K562 (cell line): ENCODE measurements around the gene RBMS3. TPM values are rescaled to one million over a fixed set of nuclear protein-coding genes. Genes with fewer than 3 reads are reported as not detected.
"Not testable (repeated sequence)": the region's sequence is repeated elsewhere in the genome, so short reads cannot be mapped to it uniquely, and the experiment has no call there.

Source experiments
- ATAC-seq: fragments of 200-7000 bp; cut with Tn5 transposase; 3 replicates; pipeline ENCODE4 v1.9.1; 2020; ENCODE audit warnings: moderate library complexity
- BruUV-seq: library from RNA; stranded (reverse); fragments of 400-500 nt; replicated peaks from 2 replicates; lab custom pipeline; 2021; lab: Mats Ljungman, UMichigan
- CTCF ChIA-PET: fragments of 300-600 bp; formaldehyde crosslinking; extraction: SDS; loops from one replicate; lab custom pipeline; 2021; ENCODE audit warnings: low intra/inter-chr PET ratio; lab: Yijun Ruan, JAX
- POLR2A ChIA-PET: fragments of 300-600, 350-650 bp; sonication (Branson Sonifier 250); formaldehyde crosslinking; extraction: SDS; loops from one replicate; lab custom pipeline; 2021; ENCODE audit warnings: antibody characterized with exemption, inconsistent platforms; lab: Yijun Ruan, JAX
- DNase-seq, 4 experiments: peaks; one replicate each; pipeline versions ENCODE4 v3.0.0 to v3.0.0-alpha.2; 2011 to 2018; ENCODE audit warnings: low spot score in 3 of 4, mixed read lengths in 3 of 4; ENCODE audit errors: extremely low read depth in 1 of 4
- FAIRE-seq: peaks from 2 replicates; lab custom pipeline; 2011; peaks lifted over from hg19 to GRCh38; lab: Jason Lieb, UNC
- H2AFZ ChIP-seq: 2 replicates; pipeline ENCODE4 v1.6.0; 2011; ENCODE audit warnings: low read depth, low read length, control low read depth, inconsistent platforms
- H3K27ac ChIP-seq: fragments of 200-600 bp; 3 replicates; pipeline ENCODE4 v1.8.0; 2011; ENCODE audit warnings: low read depth, mild to moderate bottlenecking, control low read depth, inconsistent platforms, low read length, moderate library complexity, mixed read lengths; ENCODE audit errors: extremely low read depth
- H3K27me3 ChIP-seq, 2 experiments: fragments of 300-600 bp in 1 of 2; 2 replicates in 1 of 2; 3 replicates in 1 of 2; pipeline versions ENCODE4 v1.6.0 to v1.8.0; 2011; ENCODE audit warnings: inconsistent platforms in 2 of 2, low read length in 2 of 2, mild to moderate bottlenecking in 1 of 2, mixed read lengths in 1 of 2, moderate library complexity in 1 of 2; ENCODE audit not compliant: control insufficient read depth in 2 of 2, insufficient read depth in 2 of 2
- H3K36me3 ChIP-seq: fragments of 300-600 bp; 3 replicates; pipeline ENCODE4 v1.8.0; 2011; ENCODE audit warnings: mild to moderate bottlenecking, low read length, inconsistent platforms; ENCODE audit not compliant: control insufficient read depth, insufficient read depth
- H3K4me1 ChIP-seq, 2 experiments: fragments of 200-600 bp in 1 of 2; replicated peaks in 1 of 2; 2 replicates in 1 of 2; 3 replicates in 1 of 2; pipeline versions ENCODE4 v1.5.1 to v1.8.0; 2011; ENCODE audit warnings: inconsistent platforms in 2 of 2, low read length in 2 of 2, mild to moderate bottlenecking in 1 of 2, mixed read lengths in 1 of 2, moderate library complexity in 1 of 2; ENCODE audit not compliant: control insufficient read depth in 2 of 2, insufficient read depth in 2 of 2
- H3K4me2 ChIP-seq: 2 replicates; pipeline ENCODE4 v1.6.1; 2011; ENCODE audit warnings: low read length, control low read depth, inconsistent platforms, mixed read lengths; ENCODE audit not compliant: insufficient read depth
- H3K4me3 ChIP-seq: fragments of 200-600 bp; sonication (generic), shearing (Covaris generic); 2 replicates; pipeline ENCODE4 v1.5.1; 2016; ENCODE audit warnings: control low read depth, inconsistent platforms
- H3K79me2 ChIP-seq: fragments of 200-600 bp; 3 replicates; pipeline ENCODE4 v1.8.0; 2011; ENCODE audit warnings: low read length, inconsistent platforms; ENCODE audit not compliant: control insufficient read depth, insufficient read depth
- H3K9ac ChIP-seq, 2 experiments: 2 replicates each; pipeline versions ENCODE4 v1.6.0 to v1.6.1; 2011; ENCODE audit warnings: low read depth in 2 of 2, low read length in 2 of 2, control low read depth in 1 of 2, inconsistent platforms in 1 of 2, mild to moderate bottlenecking in 1 of 2, mixed read lengths in 1 of 2; ENCODE audit not compliant: insufficient read depth in 1 of 2
- H3K9me1 ChIP-seq: one replicate; pipeline ENCODE4 v1.6.0; 2011; ENCODE audit warnings: inconsistent platforms, mild to moderate bottlenecking, low read length, moderate library complexity; ENCODE audit not compliant: control insufficient read depth, insufficient read depth
- H3K9me3 ChIP-seq: replicated peaks from 2 replicates; pipeline ENCODE4 v1.5.1; 2011; ENCODE audit warnings: low read depth, low read length, inconsistent platforms; ENCODE audit not compliant: control insufficient read depth, insufficient read depth
- H4K20me1 ChIP-seq: replicated peaks from 2 replicates; pipeline ENCODE4 v1.6.1; 2011; ENCODE audit warnings: low read length, inconsistent platforms, mixed read lengths; ENCODE audit not compliant: control insufficient read depth, insufficient read depth
- CBX5 ChIP-seq: IDR thresholded peaks from 2 replicates; pipeline ENCODE4 v1.6.1; 2014; ENCODE audit warnings: low read depth, borderline replicate concordance
- DDX20 ChIP-seq: fragments of 450-650 bp; IDR thresholded peaks from 2 replicates; pipeline ENCODE4 v1.6.1; 2016; ENCODE audit warnings: missing genetic modification characterization, low read depth, mild to moderate bottlenecking, missing compliant biosample characterization, moderate library complexity
- ETV1 ChIP-seq: fragments of 450-650 bp; conservative IDR thresholded peaks from 2 replicates; pipeline ENCODE4 v1.6.1; 2016; ENCODE audit warnings: missing genetic modification characterization, control low read depth, low read depth, missing compliant biosample characterization
- MEF2A ChIP-seq: IDR thresholded peaks from 2 replicates; pipeline ENCODE4 v1.6.1; 2011; ENCODE audit warnings: low read depth, mild to moderate bottlenecking, low read length, moderate library complexity; ENCODE audit not compliant: control insufficient read depth
- NELFE ChIP-seq: IDR thresholded peaks from 2 replicates; pipeline ENCODE4 v1.6.1; 2011; ENCODE audit warnings: mild to moderate bottlenecking; ENCODE audit not compliant: insufficient read depth, insufficient read length
- SMARCB1 ChIP-seq: IDR thresholded peaks from 2 replicates; pipeline ENCODE4 v1.6.1; 2011; ENCODE audit warnings: improper control_type of control experiment, low read depth; ENCODE audit not compliant: insufficient read length
- U2AF2 ChIP-seq: fragments of 200-400 bp; formaldehyde crosslinking; optimal IDR thresholded peaks from 2 replicates; pipeline ENCODE3; 2017; ENCODE audit warnings: low read depth, mild to moderate bottlenecking, low read length
- ZFPM2 ChIP-seq: fragments of 250-450 bp; sonication (Bioruptor Pico); IDR thresholded peaks from 2 replicates; pipeline ENCODE4 v1.5.1; 2022; ENCODE audit warnings: mild to moderate bottlenecking
- ZNF778 ChIP-seq: fragments of 450-650 bp; formaldehyde crosslinking; IDR thresholded peaks from 2 replicates; pipeline ENCODE4 v1.4.0; 2020; ENCODE audit warnings: mild to moderate bottlenecking, moderate library complexity
- ZNF780A ChIP-seq: fragments of 250-450 bp; sonication (Bioruptor Pico); IDR thresholded peaks from 2 replicates; pipeline ENCODE4 v1.5.0; 2021; ENCODE audit warnings: mild to moderate bottlenecking
- WGBS: fragments of 100-300 bp; shearing (Covaris generic); methylation state at CpG from one replicate; pipeline ENCODE4 v1.1.6; 2016; ENCODE audit warnings: low coverage, mixed read lengths; ENCODE audit not compliant: insufficient coverage; ENCODE audit errors: missing lambda C conversion rate; 5-methylcytosine and 5-hydroxymethylcytosine counted together
- in situ Hi-C: fragments of 300-500 bp; cut with MboI; formaldehyde crosslinking; loops from 4 replicates; pipeline ENCODE4 v1.15.0; 2018; ENCODE audit warnings: inconsistent platforms, mixed read lengths
- intact Hi-C: fragments of 100-400 bp; cut with micrococcal nuclease; formaldehyde crosslinking; loops from 2 replicates; pipeline ENCODE4 v1.14.2; 2022
- polyA plus RNA-seq, 8 experiments: library from polyadenylated mRNA; depleted of rRNA in 4 of 8; stranded (reverse) in 5 of 8; unstranded in 3 of 8; fragments of >200 nt; fragmentation: Nextera tagmentation in 2 of 8; fragmentation: Illumina TruSeq in 1 of 8; extraction: Ambion mirVana in 2 of 8; extraction: Trizol in 1 of 8; gene quantifications; 2 replicates each; pipeline versions ENCODE4 v1.2.1 to v1.2.3, GENCODE V29; 2011 to 2014; ENCODE audit warnings: inconsistent platforms in 1 of 8, missing spikeins in 1 of 8
- total RNA-seq, 7 experiments: library from RNA; depleted of rRNA in 6 of 7; stranded (reverse); fragments of >200 nt in 6 of 7; fragmentation: Illumina TruSeq in 2 of 7; extraction: Trizol in 2 of 7; gene quantifications; 2 replicates each; pipeline versions ENCODE4 v1.2.1 to v1.2.3, GENCODE V29; 2011 to 2021; ENCODE audit warnings: low replicate concordance in 1 of 7

The RBMS3 gene
- total and polyA plus RNA-seq, 9 of the 15 experiments (the other 6 are each of a cell fraction or from before 2014, with no cell fraction given): 0.20 TPM; not detected in 8

- Histone ChIP-seq H3K9me3 (no peaks in the 10 kb centered on the region), H3K4me3 (no peak overlapping the region), H3K4me1 (no peaks in the 10 kb centered on the region), H3K36me3 (no peaks in the 10 kb centered on the region), H3K27me3 (no peaks in the 10 kb centered on the region), H3K9me1 (no peaks in the 10 kb centered on the region), H3K79me2 (no peaks in the 10 kb centered on the region), H4K20me1 (no peaks in the 10 kb centered on the region), H3K9ac (no peak overlapping the region), H3K27ac (no peak overlapping the region), H3K4me2 (no peak overlapping the region), H2AFZ (no peak overlapping the region)
- intact Hi-C loops: no loop called here
- in situ Hi-C loops: no loop called here
- ATAC-seq (no peak), DNase-seq (no peak), FAIRE-seq (no peak)
- no TSS peak for BruUV-seq
- POLR2A ChIA-PET: no interaction called here
- TF ChIP-seq SMARCB1 (no peak), U2AF2 (no peak), ZNF778 (no peak), DDX20 (tag) (no peak), MEF2A (no peak), CBX5 (no peak)
- CTCF ChIA-PET: no interaction called here
- WGBS: 0% methylated on average over 1 of the region's 1 CpG
Observed at GRCh38 chr3:29521293-29521692, 240.4 kb downstream of the RBMS3 start.

- H3K4me2 ChIP-seq: no peak overlapping the region
- POLR2A ChIA-PET: no interaction called here
- intact Hi-C loops: no loop called here
Observed at GRCh38 chr3:29521751-29522150, 240.9 kb downstream of the RBMS3 start.

GRCh38 chr3:29524433-29524832 is 243.6 kb downstream of the RBMS3 start:
- BruUV-seq, H3K27me3 ChIP-seq, ATAC-seq, CTCF ChIA-PET, POLR2A ChIA-PET, H3K9ac ChIP-seq, H3K79me2 ChIP-seq, H3K27ac ChIP-seq, H3K9me3 ChIP-seq, H3K4me2 ChIP-seq, intact Hi-C loops, H3K4me1 ChIP-seq, in situ Hi-C loops, DNase-seq, H2AFZ ChIP-seq, H3K36me3 ChIP-seq, H4K20me1 ChIP-seq, H3K4me3 ChIP-seq, FAIRE-seq, H3K9me1 ChIP-seq: not testable (repeated sequence)
- 3% methylated on average over 9 of the region's 10 CpGs for WGBS

More at GRCh38 chr3:29521751-29522150, 240.9 kb downstream of the RBMS3 start:
- in situ Hi-C loops: no loop called here
- Histone ChIP-seq H3K4me3 (no peak overlapping the region), H3K36me3 (no peaks in the 10 kb centered on the region), H3K4me1 (no peaks in the 10 kb centered on the region), H2AFZ (no peak overlapping the region), H3K9ac (no peak overlapping the region)
- no peak for ATAC-seq
- 6% methylated on average over 2 of the region's 2 CpGs for WGBS
- TF ChIP-seq NELFE (no peak), ZFPM2 (CRISPR knock-in tag) (no peak), ZNF780A (CRISPR knock-in tag) (no peak), ETV1 (tag) (no peak)
- TF ChIP-seq, all 486 proteins: peak for 0
- Histone ChIP-seq H3K27ac (no peak overlapping the region), H3K79me2 (no peaks in the 10 kb centered on the region), H3K27me3 (no peaks in the 10 kb centered on the region), H3K9me3 (no peaks in the 10 kb centered on the region), H3K9me1 (no peaks in the 10 kb centered on the region), H4K20me1 (no peaks in the 10 kb centered on the region)
- DNase-seq (no peak), FAIRE-seq (no peak)
- CTCF ChIA-PET: no interaction called here
- no TSS peak for BruUV-seq
